Prostate gland (tissue), 2 donors: ENCODE measurements around the gene CER1. TPM values are rescaled to one million over a fixed set of nuclear protein-coding genes. Genes with fewer than 3 reads are reported as not detected.

ENCODE experiments used
- DNase-seq: peaks from one replicate; pipeline ENCODE4 v3.0.0-alpha.2; 2019; ENCODE audit warnings: low spot score
- H3K27ac ChIP-seq, 2 donors: fragments of 200-600 bp; sonication (generic); 2 replicates each; pipeline ENCODE4 v1.5.1; 2017 to 2019
- H3K27me3 ChIP-seq: fragments of 200-600 bp; sonication (generic); replicated peaks from 2 replicates; pipeline ENCODE4 v1.5.1; 2019; ENCODE audit not compliant: insufficient read depth
- H3K36me3 ChIP-seq, 2 donors: fragments of 200-600 bp; sonication (generic); 1 replicate in 1 of 2; 2 replicates in 1 of 2; pipeline versions ENCODE4 v1.5.1 to v1.8.1; 2017 to 2019
- H3K4me1 ChIP-seq: fragments of 200-600 bp; sonication (generic); replicated peaks from 2 replicates; pipeline ENCODE4 v1.5.1; 2019
- H3K4me3 ChIP-seq, 2 donors: fragments of 200-600 bp; sonication (generic); 2 replicates each; pipeline ENCODE4 v1.5.1; 2017 to 2019
- H3K9me3 ChIP-seq: fragments of 200-600 bp; sonication (generic); 2 replicates; pipeline ENCODE4 v1.5.1; 2017
- POLR2A ChIP-seq: fragments of 450-650 bp; IDR thresholded peaks from one replicate; pipeline ENCODE4 v1.6.1; 2016; ENCODE audit warnings: antibody characterized with exemption, mild to moderate bottlenecking
- POLR2AphosphoS5 ChIP-seq: sonication (generic); formaldehyde crosslinking; IDR thresholded peaks from one replicate; pipeline ENCODE4 v1.6.1; 2017; ENCODE audit warnings: antibody characterized with exemption
- WGBS: methylation state at CpG from one replicate; pipeline ENCODE4 v1.1.5; 2018; 5-methylcytosine and 5-hydroxymethylcytosine counted together
- intact Hi-C: fragments of 100-400 bp; cut with DNase I; formaldehyde crosslinking; loops from one replicate; pipeline ENCODE4 v1.14.2; 2022
- total RNA-seq, 2 donors: library from RNA; depleted of rRNA; stranded (reverse); fragments of >200 nt; gene quantifications; one replicate each; pipeline ENCODE4 v1.1.0, GENCODE V29; 2016
- TF ChIP-seq, protein P1 (sequence below), 4 experiments: fragments of 200-600 bp in 2 of 4; fragments of 450-650 bp in 2 of 4; sonication (generic) in 2 of 4; IDR thresholded peaks; 1 replicate in 3 of 4; 2 replicates in 1 of 4; pipeline ENCODE4 v1.5.1; 2016 to 2019; ENCODE audit warnings: antibody characterized with exemption in 4 of 4, mild to moderate bottlenecking in 2 of 4, moderate library complexity in 2 of 4

The CER1 gene
- total RNA-seq, 2 donors from 2014 or later, result not detected

DNA sequence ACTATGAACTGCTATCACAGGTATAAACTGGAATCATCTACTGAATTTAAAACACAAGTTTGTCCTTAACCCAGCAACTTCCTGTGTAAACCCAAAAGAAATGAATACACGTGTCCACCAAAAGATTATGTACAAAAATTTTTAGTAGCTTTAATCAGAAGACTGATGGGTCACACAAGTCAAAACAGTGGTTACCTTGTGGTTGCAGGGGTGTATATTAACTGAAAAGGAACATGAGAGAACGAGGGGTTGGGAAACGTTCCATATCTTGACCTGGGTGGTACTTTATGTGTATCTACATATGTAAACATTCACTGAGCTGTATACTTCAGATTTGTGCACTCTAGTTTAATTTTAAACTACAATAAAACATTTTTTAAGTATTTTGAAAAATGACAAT is 47.9 kb downstream of the CER1 start:
- H3K36me3 ChIP-seq, result no peaks in the 10 kb centered on the region
- 64% methylated on average over 3 of the region's 3 CpGs for WGBS
- no peak overlapping the region for H3K27ac ChIP-seq
- H3K4me3 ChIP-seq, result no peak overlapping the region
- no peak for DNase-seq
- TF ChIP-seq POLR2AphosphoS5 (no peak), POLR2A (no peak)
- TF ChIP-seq, protein P1, sequence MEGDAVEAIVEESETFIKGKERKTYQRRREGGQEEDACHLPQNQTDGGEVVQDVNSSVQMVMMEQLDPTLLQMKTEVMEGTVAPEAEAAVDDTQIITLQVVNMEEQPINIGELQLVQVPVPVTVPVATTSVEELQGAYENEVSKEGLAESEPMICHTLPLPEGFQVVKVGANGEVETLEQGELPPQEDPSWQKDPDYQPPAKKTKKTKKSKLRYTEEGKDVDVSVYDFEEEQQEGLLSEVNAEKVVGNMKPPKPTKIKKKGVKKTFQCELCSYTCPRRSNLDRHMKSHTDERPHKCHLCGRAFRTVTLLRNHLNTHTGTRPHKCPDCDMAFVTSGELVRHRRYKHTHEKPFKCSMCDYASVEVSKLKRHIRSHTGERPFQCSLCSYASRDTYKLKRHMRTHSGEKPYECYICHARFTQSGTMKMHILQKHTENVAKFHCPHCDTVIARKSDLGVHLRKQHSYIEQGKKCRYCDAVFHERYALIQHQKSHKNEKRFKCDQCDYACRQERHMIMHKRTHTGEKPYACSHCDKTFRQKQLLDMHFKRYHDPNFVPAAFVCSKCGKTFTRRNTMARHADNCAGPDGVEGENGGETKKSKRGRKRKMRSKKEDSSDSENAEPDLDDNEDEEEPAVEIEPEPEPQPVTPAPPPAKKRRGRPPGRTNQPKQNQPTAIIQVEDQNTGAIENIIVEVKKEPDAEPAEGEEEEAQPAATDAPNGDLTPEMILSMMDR (IDR thresholded peaks at IDR 0.05), result no peak
- intact Hi-C loops, result no loop called here
- no peaks in the 10 kb centered on the region for H3K27me3 ChIP-seq
- no peaks in the 10 kb centered on the region for H3K4me1 ChIP-seq
- no peaks in the 10 kb centered on the region for H3K9me3 ChIP-seq

DNA sequence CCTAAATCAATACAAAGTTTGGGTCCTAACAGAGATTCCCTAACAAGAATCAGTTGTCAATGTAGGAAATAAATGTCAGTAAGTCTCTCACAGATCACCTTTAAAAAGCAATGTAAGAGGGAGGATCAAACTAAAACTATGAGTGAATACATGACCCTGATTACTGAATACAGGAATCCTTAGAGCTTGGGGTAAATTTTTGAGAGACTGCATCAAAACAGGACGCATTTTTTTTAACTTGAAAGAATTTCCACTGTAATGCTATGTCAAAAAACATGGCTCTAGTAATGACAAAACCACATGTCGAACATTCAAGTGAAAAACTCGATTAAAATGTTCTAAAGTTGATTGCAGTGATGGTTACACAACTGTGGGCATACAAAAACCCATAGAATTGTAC is 51.2 kb downstream of the CER1 start:
- Histone ChIP-seq H3K4me1 (no peaks in the 10 kb centered on the region), H3K36me3 (no peaks in the 10 kb centered on the region), H3K27me3 (no peaks in the 10 kb centered on the region), H3K9me3 (no peaks in the 10 kb centered on the region), H3K27ac (no peak overlapping the region), H3K4me3 (no peak overlapping the region)
- WGBS, result 92% methylated on average over 3 of the region's 3 CpGs
- DNase-seq, result no peak
- no peak for TF ChIP-seq POLR2AphosphoS5
- intact Hi-C loops, result no loop called here

DNA sequence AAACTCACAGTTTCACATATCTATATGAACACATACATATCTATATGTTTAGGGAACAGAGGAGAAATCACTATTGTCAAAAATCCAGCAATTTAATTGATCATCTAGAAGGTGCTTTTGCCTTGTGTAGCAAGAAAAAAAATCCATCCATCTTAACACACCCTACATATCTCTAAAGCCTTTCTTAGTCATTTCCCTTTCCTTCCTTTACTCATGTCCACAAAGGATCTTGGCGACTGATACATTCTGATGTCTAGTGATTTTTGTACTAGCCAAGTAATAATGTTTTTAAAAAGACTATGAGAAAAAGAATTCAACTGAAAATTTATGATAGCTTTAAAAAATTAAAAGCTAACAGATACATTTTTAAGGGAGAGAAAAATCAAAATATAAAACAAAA is 51.8 kb downstream of the CER1 start:
- WGBS, result 32% methylated on average over 1 of the region's 1 CpG

More for the DNA sequence above, 51.8 kb downstream of the CER1 start:
- TF ChIP-seq POLR2AphosphoS5, result no peak
- TF ChIP-seq POLR2A, result no peak
- TF ChIP-seq, protein P1 (IDR thresholded peaks at IDR 0.05), result no peak
- no peaks in the 10 kb centered on the region for H3K4me1 ChIP-seq
- no peak overlapping the region for H3K4me3 ChIP-seq
- H3K27ac ChIP-seq, result no peak overlapping the region
- intact Hi-C loops, result no loop called here
- H3K27me3 ChIP-seq, result no peaks in the 10 kb centered on the region
- no peaks in the 10 kb centered on the region for H3K9me3 ChIP-seq
- no peak for DNase-seq
- no peaks in the 10 kb centered on the region for H3K36me3 ChIP-seq

Other genes with a start within 250 kb of the CER1 start
- 10 to 100 TPM in 1 of 2 donors, 1 to 10 TPM in 1; 8.0 to 11.6 TPM for gene ZDHHC21, start 29.3 kb downstream of the CER1 start, total RNA-seq
- 1 to 10 TPM; 2.0 to 2.6 TPM for gene FREM1, start 187.7 kb upstream of the CER1 start, total RNA-seq